DOHH2 (cell line): ENCODE data around the gene VGLL4.

Source experiments
- EZH2phosphoT487 ChIP-seq: fragments of 200-600 bp; sonication (generic); IDR thresholded peaks from 2 replicates; pipeline ENCODE4 v1.6.1; 2017; ENCODE audit warnings: borderline replicate concordance, mild to moderate bottlenecking, antibody characterized with exemption, low read length, moderate library complexity, mixed read lengths
- TF ChIP-seq, protein P1 (sequence below): fragments of 200-600 bp; sonication (generic); IDR thresholded peaks from one replicate; pipeline ENCODE4 v1.5.1; 2014; ENCODE audit warnings: antibody characterized with exemption, mild to moderate bottlenecking, low read depth, low read length; ENCODE audit not compliant: poor library complexity, severe bottlenecking

- TF ChIP-seq, protein P1, sequence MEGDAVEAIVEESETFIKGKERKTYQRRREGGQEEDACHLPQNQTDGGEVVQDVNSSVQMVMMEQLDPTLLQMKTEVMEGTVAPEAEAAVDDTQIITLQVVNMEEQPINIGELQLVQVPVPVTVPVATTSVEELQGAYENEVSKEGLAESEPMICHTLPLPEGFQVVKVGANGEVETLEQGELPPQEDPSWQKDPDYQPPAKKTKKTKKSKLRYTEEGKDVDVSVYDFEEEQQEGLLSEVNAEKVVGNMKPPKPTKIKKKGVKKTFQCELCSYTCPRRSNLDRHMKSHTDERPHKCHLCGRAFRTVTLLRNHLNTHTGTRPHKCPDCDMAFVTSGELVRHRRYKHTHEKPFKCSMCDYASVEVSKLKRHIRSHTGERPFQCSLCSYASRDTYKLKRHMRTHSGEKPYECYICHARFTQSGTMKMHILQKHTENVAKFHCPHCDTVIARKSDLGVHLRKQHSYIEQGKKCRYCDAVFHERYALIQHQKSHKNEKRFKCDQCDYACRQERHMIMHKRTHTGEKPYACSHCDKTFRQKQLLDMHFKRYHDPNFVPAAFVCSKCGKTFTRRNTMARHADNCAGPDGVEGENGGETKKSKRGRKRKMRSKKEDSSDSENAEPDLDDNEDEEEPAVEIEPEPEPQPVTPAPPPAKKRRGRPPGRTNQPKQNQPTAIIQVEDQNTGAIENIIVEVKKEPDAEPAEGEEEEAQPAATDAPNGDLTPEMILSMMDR: no peak
- TF ChIP-seq EZH2phosphoT487: no peak
These were observed 11.9 kb downstream of the VGLL4 start for GRCh38 chr3:11631820-11632219.
